Measurements from ENCODE around the gene ABHD1. TPM values are rescaled to one million over a fixed set of nuclear protein-coding genes. Genes with fewer than 3 reads are reported as not detected.
A peak's percentile ranks its signal among the peaks of the same experiment; 100 is the strongest.

The ABHD1 gene
- total and polyA plus RNA-seq, 9 donors: 0.86 to 2.4 (median 1.5) TPM; not detected in 2

DNA sequence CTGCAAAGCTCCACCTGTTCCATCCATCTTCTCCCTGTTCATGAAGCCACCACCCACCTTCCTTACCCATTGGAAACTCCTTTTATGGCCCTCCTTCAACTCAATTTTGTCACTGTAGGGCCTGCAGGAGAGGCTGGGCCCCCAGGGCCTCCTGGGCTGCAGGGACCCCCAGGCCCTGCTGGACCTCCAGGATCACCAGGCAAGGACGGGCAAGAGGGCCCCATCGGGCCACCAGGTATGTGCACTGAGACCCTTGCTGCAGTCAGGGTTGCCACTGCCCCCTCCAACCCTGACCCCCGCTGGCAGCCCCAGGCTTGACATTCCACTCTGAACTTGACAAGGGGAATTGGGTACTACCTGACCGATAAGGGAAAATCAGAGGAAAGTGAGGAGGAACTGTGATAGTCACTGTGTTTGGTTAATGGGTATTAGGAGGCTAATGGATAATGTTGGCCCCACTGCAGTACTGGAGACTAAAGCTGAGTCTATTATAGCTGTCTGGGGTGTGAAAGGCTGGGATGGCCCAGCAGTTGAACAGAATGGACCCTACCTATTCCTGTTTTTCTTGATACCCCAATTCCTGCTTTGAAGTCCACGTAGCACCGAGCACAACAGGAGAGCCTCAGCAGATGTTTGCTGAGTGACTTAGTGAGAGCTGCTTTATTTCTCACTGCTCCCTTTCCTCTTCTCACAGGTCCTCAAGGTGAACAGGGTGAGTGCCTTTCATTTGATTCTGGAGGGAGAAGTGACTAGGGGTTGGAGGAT, 39.1 kb upstream of the ABHD1 start:
- intact Hi-C loops (cut with DNase I): loop anchor here (5.0 to 10.0 kb wide), 4 partner anchors 32 to 110 kb away; partner anchors contain the start of genes AGBL5 (in 2 of the 4), MAPRE3 (in 2 of the 4) and TMEM214 (in 2 of the 4)
- Histone ChIP-seq H3K4me3 (no peak overlapping the region), H3K27ac (no peak overlapping the region), H3K9me3 (no peaks in the 10 kb centered on the region), H3K4me1 (ENCODE audit: insufficient read depth) (peaks cover 16% of the 10 kb centered on the region), H3K27me3 (no peaks in the 10 kb centered on the region), H3K36me3 (no peaks in the 10 kb centered on the region)
- peak in 2 of 5 donors; percentile 20 to 41 for DNase-seq
- WGBS, 3 donors: 60 to 82% (median 72%) methylated on average over 6 of the region's 6 CpGs
- TF ChIP-seq, protein P1, sequence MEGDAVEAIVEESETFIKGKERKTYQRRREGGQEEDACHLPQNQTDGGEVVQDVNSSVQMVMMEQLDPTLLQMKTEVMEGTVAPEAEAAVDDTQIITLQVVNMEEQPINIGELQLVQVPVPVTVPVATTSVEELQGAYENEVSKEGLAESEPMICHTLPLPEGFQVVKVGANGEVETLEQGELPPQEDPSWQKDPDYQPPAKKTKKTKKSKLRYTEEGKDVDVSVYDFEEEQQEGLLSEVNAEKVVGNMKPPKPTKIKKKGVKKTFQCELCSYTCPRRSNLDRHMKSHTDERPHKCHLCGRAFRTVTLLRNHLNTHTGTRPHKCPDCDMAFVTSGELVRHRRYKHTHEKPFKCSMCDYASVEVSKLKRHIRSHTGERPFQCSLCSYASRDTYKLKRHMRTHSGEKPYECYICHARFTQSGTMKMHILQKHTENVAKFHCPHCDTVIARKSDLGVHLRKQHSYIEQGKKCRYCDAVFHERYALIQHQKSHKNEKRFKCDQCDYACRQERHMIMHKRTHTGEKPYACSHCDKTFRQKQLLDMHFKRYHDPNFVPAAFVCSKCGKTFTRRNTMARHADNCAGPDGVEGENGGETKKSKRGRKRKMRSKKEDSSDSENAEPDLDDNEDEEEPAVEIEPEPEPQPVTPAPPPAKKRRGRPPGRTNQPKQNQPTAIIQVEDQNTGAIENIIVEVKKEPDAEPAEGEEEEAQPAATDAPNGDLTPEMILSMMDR (IDR thresholded peaks at IDR 0.05): no peak
- TF ChIP-seq EP300 (IDR thresholded peaks at IDR 0.05): no peak
- TF ChIP-seq POLR2A (IDR thresholded peaks at IDR 0.05): no peak

GRCh38 chr2:27085062-27085672, 38.4 kb upstream of the ABHD1 start:
- no peaks in the 10 kb centered on the region for H3K27me3 ChIP-seq
- H3K9me3 ChIP-seq: no peaks in the 10 kb centered on the region
- DNase-seq: peak in 1 of 5 donors; percentile 58
- peak overlapping the region in 1 of 2 donors; percentile 70 for H3K27ac ChIP-seq
- intact Hi-C loops (cut with DNase I): loop anchor here (5.0 to 10.0 kb wide), 4 partner anchors 33 to 110 kb away; partner anchors contain the start of genes AGBL5 (in 2 of the 4), MAPRE3 (in 2 of the 4) and TMEM214 (in 2 of the 4)
- peak overlapping the region; percentile 61 for H3K4me3 ChIP-seq
- WGBS, 3 donors: 47 to 56% (median 50%) methylated on average over 10 of the region's 10 CpGs
- H3K36me3 ChIP-seq: no peaks in the 10 kb centered on the region
- TF ChIP-seq, protein P1 (IDR thresholded peaks at IDR 0.05): no peak
- TF ChIP-seq EP300 (IDR thresholded peaks at IDR 0.05) (no peak), POLR2A (IDR thresholded peaks at IDR 0.05) (no peak)
- H3K4me1 ChIP-seq (ENCODE audit: insufficient read depth): peaks cover 14% of the 10 kb centered on the region

- intact Hi-C loops (cut with DNase I): loop anchor here (2.0 to 10.0 kb wide), 5 partner anchors 33 to 123 kb away; partner anchors contain the start of genes AGBL5 (in 2 of the 4), MAPRE3 (in 2 of the 4) and TMEM214 (in 2 of the 4)
- Histone ChIP-seq H3K27ac (peak overlapping the region; percentile 59 to 70), H3K9me3 (no peaks in the 10 kb centered on the region), H3K27me3 (no peaks in the 10 kb centered on the region), H3K4me3 (peak overlapping the region; percentile 61), H3K36me3 (no peaks in the 10 kb centered on the region), H3K4me1 (ENCODE audit: insufficient read depth) (peaks cover 9% of the 10 kb centered on the region)
- 4 to 10% (median 6%) methylated on average over 8 to 38 of the region's 38 CpGs for WGBS, 3 donors
- TF ChIP-seq EP300 (IDR thresholded peaks at IDR 0.05): no peak
- TF ChIP-seq, protein P1 (IDR thresholded peaks at IDR 0.05): peak in 1 of 3 donors; percentile 41
- DNase-seq: peak; percentile 78 to 84 (median 78)
Measured at GRCh38 chr2:27085673-27086089, 37.9 kb upstream of the ABHD1 start.

- no peaks in the 10 kb centered on the region for H3K9me3 ChIP-seq
- H3K27ac ChIP-seq: peak overlapping the region; percentile 59 to 70
- TF ChIP-seq POLR2A (IDR thresholded peaks at IDR 0.05) (peak; percentile 43), EP300 (IDR thresholded peaks at IDR 0.05) (no peak)
- TF ChIP-seq, protein P1 (IDR thresholded peaks at IDR 0.05): peak; percentile 73 to 97 (median 97)
- 1% methylated on average over 44 to 81 of the region's 81 CpGs for WGBS, 3 donors
- intact Hi-C loops (cut with DNase I): loop anchor here (2.0 to 10.0 kb wide), 5 partner anchors 34 to 123 kb away; partner anchors contain the start of genes AGBL5 (in 2 of the 4), MAPRE3 (in 2 of the 4) and TMEM214 (in 2 of the 4)
- peak; percentile 93 to 98 (median 95) for DNase-seq
- H3K27me3 ChIP-seq: no peaks in the 10 kb centered on the region
- H3K4me3 ChIP-seq: peak overlapping the region; percentile 61
- H3K4me1 ChIP-seq (ENCODE audit: insufficient read depth): peaks cover 8% of the 10 kb centered on the region
- H3K36me3 ChIP-seq: no peaks in the 10 kb centered on the region
Measured at GRCh38 chr2:27086090-27086723, 37.4 kb upstream of the ABHD1 start.
